Peyer's patch (tissue), 4 donors: Measurements from ENCODE around the gene CD6. TPM values are rescaled to one million over a fixed set of nuclear protein-coding genes. Genes with fewer than 3 reads are reported as not detected.
A peak's percentile ranks its signal among the peaks of the same experiment; 100 is the strongest.

Experiments used
- DNase-seq, 3 donors: peaks; one replicate each; pipeline ENCODE4 v3.0.0-alpha.2; 2017 to 2019
- H3K27ac ChIP-seq, 4 donors: fragments of 200-600 bp; sonication (generic); one replicate each; pipeline ENCODE4 v1.5.1; 2016 to 2019
- H3K27me3 ChIP-seq, 2 donors: fragments of 200-600 bp; sonication (generic); one replicate each; pipeline ENCODE4 v1.5.1; 2019
- H3K36me3 ChIP-seq, 3 donors: fragments of 200-600 bp; sonication (generic); one replicate each; pipeline ENCODE4 v1.5.1; 2016 to 2019
- H3K4me1 ChIP-seq, 4 donors: fragments of 200-600 bp; sonication (generic); one replicate each; pipeline ENCODE4 v1.5.1; 2016 to 2019
- H3K4me3 ChIP-seq, 4 donors: fragments of 200-600 bp; sonication (generic); 1 replicate in 3 of 4; 2 replicates in 1 of 4; pipeline ENCODE4 v1.5.1; 2016 to 2019; ENCODE audit warnings: mild to moderate bottlenecking in 1 of 4
- H3K9me3 ChIP-seq, 4 donors: fragments of 200-600 bp; sonication (generic); one replicate each; pipeline ENCODE4 v1.5.1; 2016 to 2019; ENCODE audit warnings: mild to moderate bottlenecking in 1 of 4
- POLR2A ChIP-seq, 2 donors: fragments of 450-650 bp; IDR thresholded peaks; one replicate each; pipeline ENCODE4 v1.5.1; 2017; ENCODE audit warnings: antibody characterized with exemption in 2 of 2, mild to moderate bottlenecking in 2 of 2, moderate library complexity in 2 of 2
- total RNA-seq, 4 donors: library from RNA; depleted of rRNA; stranded (reverse); fragments of >200 nt; gene quantifications; one replicate each; pipeline ENCODE4 v1.1.0, GENCODE V29; 2016
- TF ChIP-seq, protein P1 (sequence below), 6 experiments: fragments of 450-650 bp in 4 of 6; fragments of 200-600 bp in 2 of 6; sonication (generic) in 1 of 6; IDR thresholded peaks; one replicate each; pipeline ENCODE4 v1.5.1; 2017 to 2019; ENCODE audit warnings: antibody characterized with exemption in 6 of 6, mild to moderate bottlenecking in 3 of 6, moderate library complexity in 1 of 6

Gene CD6
- total RNA-seq, 4 donors from 2014 or later: 3.3 to 15.7 (median 4.7) TPM

DNA sequence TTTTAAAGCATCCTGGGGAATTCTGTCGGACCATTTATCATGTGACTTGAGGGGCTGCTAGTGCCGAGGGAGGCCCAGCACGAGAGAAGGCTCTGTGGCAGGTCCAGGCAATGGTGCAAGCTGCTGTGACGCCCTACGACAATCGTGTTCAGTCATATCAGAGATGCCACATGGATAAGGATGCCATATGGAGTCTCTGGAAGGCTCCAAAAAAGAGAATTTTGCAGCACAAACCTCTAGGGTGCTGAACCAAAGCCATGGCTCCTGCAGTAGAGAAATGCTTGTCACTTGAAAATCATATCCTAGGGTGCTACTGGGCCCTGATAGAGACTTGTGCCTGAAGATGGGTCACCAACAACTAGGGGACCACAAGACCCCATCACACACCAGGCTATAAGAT, 6.7 kb upstream of the CD6 start:
- H3K27me3 ChIP-seq: no peaks in the 10 kb centered on the region
- no peak for TF ChIP-seq POLR2A (IDR thresholded peaks at IDR 0.05)
- TF ChIP-seq, protein P1, sequence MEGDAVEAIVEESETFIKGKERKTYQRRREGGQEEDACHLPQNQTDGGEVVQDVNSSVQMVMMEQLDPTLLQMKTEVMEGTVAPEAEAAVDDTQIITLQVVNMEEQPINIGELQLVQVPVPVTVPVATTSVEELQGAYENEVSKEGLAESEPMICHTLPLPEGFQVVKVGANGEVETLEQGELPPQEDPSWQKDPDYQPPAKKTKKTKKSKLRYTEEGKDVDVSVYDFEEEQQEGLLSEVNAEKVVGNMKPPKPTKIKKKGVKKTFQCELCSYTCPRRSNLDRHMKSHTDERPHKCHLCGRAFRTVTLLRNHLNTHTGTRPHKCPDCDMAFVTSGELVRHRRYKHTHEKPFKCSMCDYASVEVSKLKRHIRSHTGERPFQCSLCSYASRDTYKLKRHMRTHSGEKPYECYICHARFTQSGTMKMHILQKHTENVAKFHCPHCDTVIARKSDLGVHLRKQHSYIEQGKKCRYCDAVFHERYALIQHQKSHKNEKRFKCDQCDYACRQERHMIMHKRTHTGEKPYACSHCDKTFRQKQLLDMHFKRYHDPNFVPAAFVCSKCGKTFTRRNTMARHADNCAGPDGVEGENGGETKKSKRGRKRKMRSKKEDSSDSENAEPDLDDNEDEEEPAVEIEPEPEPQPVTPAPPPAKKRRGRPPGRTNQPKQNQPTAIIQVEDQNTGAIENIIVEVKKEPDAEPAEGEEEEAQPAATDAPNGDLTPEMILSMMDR (IDR thresholded peaks at IDR 0.05): no peak

DNA sequence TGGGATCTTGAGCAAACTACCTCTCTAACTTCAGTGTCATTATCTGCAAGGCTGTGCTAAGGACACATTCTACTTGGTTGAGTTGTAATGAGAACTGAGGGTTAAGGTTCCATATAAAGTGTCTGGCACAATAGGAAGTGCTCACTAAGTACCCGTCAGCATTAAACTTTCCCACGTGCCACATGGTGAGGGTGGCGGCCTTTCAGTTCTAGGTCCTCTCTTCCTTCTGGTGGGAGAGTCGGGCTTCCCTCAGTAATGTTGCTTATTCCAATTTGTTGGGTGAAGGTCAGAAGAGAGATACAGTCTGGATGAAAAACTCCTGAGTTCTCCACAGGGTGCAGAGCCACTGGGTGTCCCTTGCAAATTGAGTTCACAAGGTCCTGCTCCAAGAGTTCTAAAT, 4.6 kb upstream of the CD6 start:
- no peak overlapping the region for H3K4me3 ChIP-seq
- no peaks in the 10 kb centered on the region for H3K27me3 ChIP-seq
- no peak for DNase-seq
- TF ChIP-seq, protein P1 (IDR thresholded peaks at IDR 0.05): no peak
- no peak for TF ChIP-seq POLR2A (IDR thresholded peaks at IDR 0.05)
- H3K9me3 ChIP-seq: no peaks in the 10 kb centered on the region
- no peaks in the 10 kb centered on the region for H3K36me3 ChIP-seq
- H3K4me1 ChIP-seq: peaks cover 0 to 9% (median 4%) of the 10 kb centered on the region in 4 donors
- no peak overlapping the region for H3K27ac ChIP-seq

More for the DNA sequence above, 6.7 kb upstream of the CD6 start:
- Histone ChIP-seq H3K36me3 (no peaks in the 10 kb centered on the region), H3K27ac (no peak overlapping the region), H3K4me1 (no peaks in the 10 kb centered on the region), H3K4me3 (no peak overlapping the region), H3K9me3 (no peaks in the 10 kb centered on the region)
- DNase-seq: peak in 1 of 3 donors; percentile 17

DNA sequence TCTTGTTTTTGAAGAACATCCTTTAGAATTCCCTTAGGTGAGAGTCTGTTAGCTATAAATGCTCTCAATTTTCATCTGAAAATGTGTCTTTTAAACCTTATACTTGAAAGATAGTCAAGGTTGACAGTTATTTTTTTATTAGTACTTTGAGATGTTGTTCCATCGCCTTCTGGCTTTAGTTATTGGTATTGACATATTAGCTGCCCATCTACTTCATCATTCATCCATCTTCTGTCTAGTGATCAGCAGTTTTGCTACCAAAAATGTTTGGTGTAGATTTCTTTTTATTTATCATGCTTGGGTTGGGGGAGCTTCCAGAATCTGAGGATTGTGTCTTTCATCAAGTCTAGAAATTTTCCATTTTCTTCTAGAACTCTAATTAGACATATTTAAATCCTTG, 3.3 kb upstream of the CD6 start:
- H3K27ac ChIP-seq: no peak overlapping the region
- H3K4me1 ChIP-seq: peaks cover 0 to 9% (median 4%) of the 10 kb centered on the region in 4 donors
- DNase-seq: no peak
- no peaks in the 10 kb centered on the region for H3K9me3 ChIP-seq
- no peaks in the 10 kb centered on the region for H3K27me3 ChIP-seq
- TF ChIP-seq, protein P1 (IDR thresholded peaks at IDR 0.05): no peak
- no peak for TF ChIP-seq POLR2A (IDR thresholded peaks at IDR 0.05)
- no peak overlapping the region for H3K4me3 ChIP-seq
- no peaks in the 10 kb centered on the region for H3K36me3 ChIP-seq

DNA sequence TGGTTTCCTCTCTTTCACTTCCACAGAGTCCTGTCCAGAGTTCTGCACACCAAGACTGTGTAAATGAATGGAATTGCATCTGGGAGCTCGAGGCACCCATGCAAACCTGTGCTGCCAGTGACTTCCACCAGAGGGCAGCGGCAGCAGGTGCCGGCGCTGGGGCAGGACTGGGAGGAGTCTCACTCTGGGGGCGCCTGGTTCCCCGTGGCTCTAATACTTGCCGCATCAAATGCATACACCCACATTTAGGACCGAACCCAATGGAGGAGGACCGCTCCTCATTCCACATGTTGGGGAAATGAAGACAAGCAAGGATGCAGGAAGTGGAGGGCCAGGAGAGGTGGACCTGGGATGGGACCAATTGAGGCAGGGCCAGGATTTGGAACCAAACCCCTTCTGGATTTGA, 1.1 kb upstream of the CD6 start:
- peak; percentile 78 to 89 (median 84) for DNase-seq
- Histone ChIP-seq H3K4me3 (no peak overlapping the region), H3K9me3 (no peaks in the 10 kb centered on the region), H3K36me3 (no peaks in the 10 kb centered on the region), H3K4me1 (peaks cover 0 to 9% (median 4%) of the 10 kb centered on the region in 4 donors), H3K27ac (peak overlapping the region in 1 of 4 donors; percentile 69), H3K27me3 (no peaks in the 10 kb centered on the region)
- TF ChIP-seq POLR2A (IDR thresholded peaks at IDR 0.05): no peak
- TF ChIP-seq, protein P1 (IDR thresholded peaks at IDR 0.05): peak; percentile 86 to 89 (median 88)

DNA sequence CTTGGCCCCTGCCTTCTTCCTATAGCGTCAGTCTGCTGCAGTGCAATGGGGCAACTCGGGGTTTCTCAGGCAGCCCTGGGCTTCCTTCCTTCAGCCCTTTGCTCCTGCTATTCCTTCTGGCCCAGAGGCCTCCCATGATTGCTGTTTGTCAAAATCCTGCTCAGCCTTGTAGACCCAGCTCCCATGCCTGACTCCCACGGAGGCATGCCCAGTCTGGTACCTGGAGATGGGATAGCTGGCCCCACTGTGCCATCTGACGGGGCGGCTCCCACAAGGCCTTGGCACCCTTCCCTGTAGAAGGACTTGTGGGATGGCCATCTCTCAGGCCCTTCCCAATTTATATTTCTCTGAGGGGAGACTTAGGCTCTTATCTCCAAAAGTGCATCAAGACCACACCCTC, 590 bp upstream of the CD6 start:
- Histone ChIP-seq H3K4me3 (peak overlapping the region in 1 of 4 donors; percentile 40), H3K36me3 (no peaks in the 10 kb centered on the region), H3K9me3 (no peaks in the 10 kb centered on the region), H3K27me3 (no peaks in the 10 kb centered on the region), H3K4me1 (peaks cover 0 to 9% (median 4%) of the 10 kb centered on the region in 4 donors), H3K27ac (peak overlapping the region in 1 of 4 donors; percentile 69)
- no peak for TF ChIP-seq POLR2A (IDR thresholded peaks at IDR 0.05)
- TF ChIP-seq, protein P1 (IDR thresholded peaks at IDR 0.05): no peak
- DNase-seq: no peak
